Colonic mucosa (tissue), 4 donors: ENCODE data around the gene UBASH3B. TPM values are rescaled to one million over a fixed set of nuclear protein-coding genes. Genes with fewer than 3 reads are reported as not detected.

Experiments
- DNase-seq: peaks from one replicate; pipeline ENCODE4 v3.0.0-alpha.2; 2020
- H3K27ac ChIP-seq: fragments of 200-600 bp; one replicate; pipeline ENCODE4 v1.8.0; 2021
- H3K27me3 ChIP-seq: fragments of 200-600 bp; one replicate; pipeline ENCODE4 v1.8.0; 2021
- H3K36me3 ChIP-seq: fragments of 200-600 bp; one replicate; pipeline ENCODE4 v1.8.0; 2021
- H3K4me1 ChIP-seq: fragments of 200-600 bp; one replicate; pipeline ENCODE4 v1.8.0; 2021; ENCODE audit warnings: mild to moderate bottlenecking
- H3K4me3 ChIP-seq: fragments of 200-600 bp; one replicate; pipeline ENCODE4 v1.8.0; 2021
- H3K9ac ChIP-seq, 2 donors: one replicate each; pipeline ENCODE4 v1.7.0; 2013; ENCODE audit warnings: control low read depth in 2 of 2, low read depth in 2 of 2, low read length in 2 of 2
- H3K9me3 ChIP-seq: fragments of 200-600 bp; one replicate; pipeline ENCODE4 v1.8.0; 2021
- CTCF ChIP-seq: fragments of 200-600 bp; IDR thresholded peaks from one replicate; pipeline ENCODE4 v1.8.0; 2022; ENCODE audit warnings: antibody characterized with exemption, mild to moderate bottlenecking
- intact Hi-C: fragments of 100-400 bp; cut with DNase I; formaldehyde crosslinking; loops from one replicate; pipeline ENCODE4 v1.14.1; 2022
- total RNA-seq, 2 donors: library from RNA; stranded (reverse); fragmentation: NEBNext Ultra II Directional in 1 of 2; extraction: Animal tissue kit (Norgen Biotek cat#: 25700) in 1 of 2; gene quantifications; one replicate each; pipeline ENCODE4 v1.2.1, GENCODE V29; 2021
- donor health status: healthy.
- donor health status: DM: no; HTN: no; CAD: no.
- donor health status: DM: no; HTN: no; CAD: no.

Gene UBASH3B
- total RNA-seq, 2 donors from 2014 or later, result 3.7 to 5.8 TPM

- no peaks in the 10 kb centered on the region for H3K36me3 ChIP-seq
- H3K4me1 ChIP-seq, result no peaks in the 10 kb centered on the region
- no peak overlapping the region for H3K4me3 ChIP-seq
- no peak for DNase-seq
- no peaks in the 10 kb centered on the region for H3K9me3 ChIP-seq
- no peaks in the 10 kb centered on the region for H3K27me3 ChIP-seq
- TF ChIP-seq CTCF, result no peak
- H3K27ac ChIP-seq, result no peak overlapping the region
- intact Hi-C loops, result no loop called here
- no peak overlapping the region for H3K9ac ChIP-seq
Measured at GRCh38 chr11:122705396-122705795, 49.9 kb downstream of the UBASH3B start.

- no peak overlapping the region for H3K27ac ChIP-seq
Measured at GRCh38 chr11:122706291-122707088, 51.0 kb downstream of the UBASH3B start.

GRCh38 chr11:122707111-122707510, 51.6 kb downstream of the UBASH3B start:
- Histone ChIP-seq H3K9ac (no peak overlapping the region), H3K27me3 (no peaks in the 10 kb centered on the region), H3K4me3 (no peak overlapping the region), H3K36me3 (no peaks in the 10 kb centered on the region), H3K4me1 (no peaks in the 10 kb centered on the region), H3K27ac (no peak overlapping the region), H3K9me3 (no peaks in the 10 kb centered on the region)
- no peak for TF ChIP-seq CTCF
- no peak for DNase-seq
- intact Hi-C loops, result no loop called here

More at GRCh38 chr11:122706291-122707088, 51.0 kb downstream of the UBASH3B start:
- Histone ChIP-seq H3K4me1 (no peaks in the 10 kb centered on the region), H3K36me3 (no peaks in the 10 kb centered on the region), H3K9ac (no peak overlapping the region), H3K9me3 (no peaks in the 10 kb centered on the region), H3K27me3 (no peaks in the 10 kb centered on the region), H3K4me3 (no peak overlapping the region)
- no peak for DNase-seq
- TF ChIP-seq CTCF, result no peak
- intact Hi-C loops, result no loop called here

- H3K4me3 ChIP-seq, result no peak overlapping the region
- no peak for DNase-seq
- H3K9ac ChIP-seq, result no peak overlapping the region
- H3K27ac ChIP-seq, result no peak overlapping the region
- no peak for TF ChIP-seq CTCF
- intact Hi-C loops, result no loop called here
- no peaks in the 10 kb centered on the region for H3K9me3 ChIP-seq
- H3K4me1 ChIP-seq, result no peaks in the 10 kb centered on the region
- no peaks in the 10 kb centered on the region for H3K27me3 ChIP-seq
- H3K36me3 ChIP-seq, result no peaks in the 10 kb centered on the region
Measured at GRCh38 chr11:122707901-122708300, 52.4 kb downstream of the UBASH3B start.

- Histone ChIP-seq H3K27ac (no peak overlapping the region), H3K27me3 (no peaks in the 10 kb centered on the region), H3K9me3 (no peaks in the 10 kb centered on the region), H3K36me3 (no peaks in the 10 kb centered on the region), H3K4me1 (no peaks in the 10 kb centered on the region), H3K4me3 (no peak overlapping the region), H3K9ac (no peak overlapping the region)
- intact Hi-C loops, result no loop called here
- no peak for TF ChIP-seq CTCF
- no peak for DNase-seq
Measured at GRCh38 chr11:122709039-122709760, 53.7 kb downstream of the UBASH3B start.
